ENCODE measurements around the gene MARCHF9. TPM values are rescaled to one million over a fixed set of nuclear protein-coding genes. Genes with fewer than 3 reads are reported as not detected.

Gene MARCHF9
- polyA plus RNA-seq, 1 of the 3 experiments (the other 2 are of a cell fraction): 24.2 TPM

DNA sequence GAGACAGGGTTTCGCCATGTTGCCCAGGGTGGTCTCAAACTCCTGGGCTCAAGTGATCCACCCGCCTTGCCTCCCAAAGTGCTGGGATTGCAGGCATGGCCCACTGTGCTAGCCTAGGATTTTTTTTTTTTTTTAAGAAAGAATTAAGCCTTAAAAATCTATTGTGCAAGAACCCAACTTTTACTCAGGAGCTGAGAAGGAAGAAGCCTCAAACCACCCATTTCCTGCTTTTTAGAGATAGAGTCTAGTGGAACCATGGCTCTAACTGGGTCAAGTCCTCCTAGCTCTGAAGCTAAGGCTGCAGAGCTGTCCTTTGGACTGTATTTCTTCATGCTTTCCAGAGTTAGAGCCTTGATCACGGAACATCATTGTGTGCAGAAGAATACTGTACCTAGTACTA lies 26.3 kb downstream of the MARCHF9 start:
- Histone ChIP-seq H3K27me3 (ENCODE audit: insufficient read depth) (no peaks in the 10 kb centered on the region), H3F3A (replicated peaks; ENCODE audit: insufficient read depth) (peaks cover 18% of the 10 kb centered on the region), H3K9me3 (no peaks in the 10 kb centered on the region), H2AFZ (ENCODE audit: low read depth) (no peak overlapping the region), H3K9me2 (no peaks in the 10 kb centered on the region), H4K20me1 (ENCODE audit: insufficient read depth) (no peaks in the 10 kb centered on the region), H3K9ac (no peak overlapping the region), H3K4me2 (no peak overlapping the region), H3K4me1 (ENCODE audit: control insufficient read depth in 1 of 2, insufficient read depth in 2 of 2, low read depth in 1 of 2, low read length in 1 of 2) (peaks cover 0 to 5% of the 10 kb centered on the region in 2 experiments; a peak in 1 of 4 replicates), H3K4me3 (ENCODE audit: low read depth in 2 of 2, low read length in 1 of 2) (no peak overlapping the region), H3K79me2 (ENCODE audit: insufficient read depth) (peaks cover 28% of the 10 kb centered on the region), H3K27ac (ENCODE audit: low read depth in 2 of 2, low read length in 1 of 2) (no peak overlapping the region), H3K36me3 (replicated peaks in 1 of 2; ENCODE audit: control insufficient read depth in 1 of 2, insufficient read depth in 2 of 2, low read length in 1 of 2) (peaks cover 12 to 21% of the 10 kb centered on the region in 2 experiments)
- 89% methylated on average over 3 of the region's 3 CpGs for WGBS (ENCODE audit: low lambda C conversion rate)
- no peak for DNase-seq
- POLR2A ChIA-PET: interaction anchor here (1.2 kb wide), 1 partner anchor 9 kb away, joined by 4 read pairs; the partner anchor contains the start of genes EEF1AKMT3 and METTL1
- TF ChIP-seq, protein P1, sequence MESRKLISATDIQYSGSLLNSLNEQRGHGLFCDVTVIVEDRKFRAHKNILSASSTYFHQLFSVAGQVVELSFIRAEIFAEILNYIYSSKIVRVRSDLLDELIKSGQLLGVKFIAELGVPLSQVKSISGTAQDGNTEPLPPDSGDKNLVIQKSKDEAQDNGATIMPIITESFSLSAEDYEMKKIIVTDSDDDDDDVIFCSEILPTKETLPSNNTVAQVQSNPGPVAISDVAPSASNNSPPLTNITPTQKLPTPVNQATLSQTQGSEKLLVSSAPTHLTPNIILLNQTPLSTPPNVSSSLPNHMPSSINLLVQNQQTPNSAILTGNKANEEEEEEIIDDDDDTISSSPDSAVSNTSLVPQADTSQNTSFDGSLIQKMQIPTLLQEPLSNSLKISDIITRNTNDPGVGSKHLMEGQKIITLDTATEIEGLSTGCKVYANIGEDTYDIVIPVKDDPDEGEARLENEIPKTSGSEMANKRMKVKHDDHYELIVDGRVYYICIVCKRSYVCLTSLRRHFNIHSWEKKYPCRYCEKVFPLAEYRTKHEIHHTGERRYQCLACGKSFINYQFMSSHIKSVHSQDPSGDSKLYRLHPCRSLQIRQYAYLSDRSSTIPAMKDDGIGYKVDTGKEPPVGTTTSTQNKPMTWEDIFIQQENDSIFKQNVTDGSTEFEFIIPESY (IDR thresholded peaks at IDR 0.05; ENCODE audit: borderline replicate concordance, low read depth): no peak
- TF ChIP-seq TAF1 (IDR thresholded peaks at IDR 0.05; ENCODE audit: borderline replicate concordance, low read depth, low read length): no peak
- TF ChIP-seq, protein P2, sequence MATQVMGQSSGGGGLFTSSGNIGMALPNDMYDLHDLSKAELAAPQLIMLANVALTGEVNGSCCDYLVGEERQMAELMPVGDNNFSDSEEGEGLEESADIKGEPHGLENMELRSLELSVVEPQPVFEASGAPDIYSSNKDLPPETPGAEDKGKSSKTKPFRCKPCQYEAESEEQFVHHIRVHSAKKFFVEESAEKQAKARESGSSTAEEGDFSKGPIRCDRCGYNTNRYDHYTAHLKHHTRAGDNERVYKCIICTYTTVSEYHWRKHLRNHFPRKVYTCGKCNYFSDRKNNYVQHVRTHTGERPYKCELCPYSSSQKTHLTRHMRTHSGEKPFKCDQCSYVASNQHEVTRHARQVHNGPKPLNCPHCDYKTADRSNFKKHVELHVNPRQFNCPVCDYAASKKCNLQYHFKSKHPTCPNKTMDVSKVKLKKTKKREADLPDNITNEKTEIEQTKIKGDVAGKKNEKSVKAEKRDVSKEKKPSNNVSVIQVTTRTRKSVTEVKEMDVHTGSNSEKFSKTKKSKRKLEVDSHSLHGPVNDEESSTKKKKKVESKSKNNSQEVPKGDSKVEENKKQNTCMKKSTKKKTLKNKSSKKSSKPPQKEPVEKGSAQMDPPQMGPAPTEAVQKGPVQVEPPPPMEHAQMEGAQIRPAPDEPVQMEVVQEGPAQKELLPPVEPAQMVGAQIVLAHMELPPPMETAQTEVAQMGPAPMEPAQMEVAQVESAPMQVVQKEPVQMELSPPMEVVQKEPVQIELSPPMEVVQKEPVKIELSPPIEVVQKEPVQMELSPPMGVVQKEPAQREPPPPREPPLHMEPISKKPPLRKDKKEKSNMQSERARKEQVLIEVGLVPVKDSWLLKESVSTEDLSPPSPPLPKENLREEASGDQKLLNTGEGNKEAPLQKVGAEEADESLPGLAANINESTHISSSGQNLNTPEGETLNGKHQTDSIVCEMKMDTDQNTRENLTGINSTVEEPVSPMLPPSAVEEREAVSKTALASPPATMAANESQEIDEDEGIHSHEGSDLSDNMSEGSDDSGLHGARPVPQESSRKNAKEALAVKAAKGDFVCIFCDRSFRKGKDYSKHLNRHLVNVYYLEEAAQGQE (IDR thresholded peaks at IDR 0.05; ENCODE audit: low read depth, low read length): no peak
- TF ChIP-seq, protein P3, sequence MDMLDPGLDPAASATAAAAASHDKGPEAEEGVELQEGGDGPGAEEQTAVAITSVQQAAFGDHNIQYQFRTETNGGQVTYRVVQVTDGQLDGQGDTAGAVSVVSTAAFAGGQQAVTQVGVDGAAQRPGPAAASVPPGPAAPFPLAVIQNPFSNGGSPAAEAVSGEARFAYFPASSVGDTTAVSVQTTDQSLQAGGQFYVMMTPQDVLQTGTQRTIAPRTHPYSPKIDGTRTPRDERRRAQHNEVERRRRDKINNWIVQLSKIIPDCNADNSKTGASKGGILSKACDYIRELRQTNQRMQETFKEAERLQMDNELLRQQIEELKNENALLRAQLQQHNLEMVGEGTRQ (IDR thresholded peaks at IDR 0.05; ENCODE audit: borderline replicate concordance, low read depth, low read length): no peak
- TF ChIP-seq EP300 (IDR thresholded peaks at IDR 0.05; ENCODE audit: borderline replicate concordance in 1 of 2, low read depth in 1 of 2, low read length in 1 of 2): no peak
- TF ChIP-seq YY1 (IDR thresholded peaks at IDR 0.05; ENCODE audit: low read depth): no peak
- no peak for TF ChIP-seq SIN3A (IDR thresholded peaks at IDR 0.05; ENCODE audit: borderline replicate concordance, low read depth, low read length)
- no peak for TF ChIP-seq CHD2 (IDR thresholded peaks at IDR 0.05; ENCODE audit: low read length, partially characterized antibody)
- TF ChIP-seq RCOR1 (IDR thresholded peaks at IDR 0.05; ENCODE audit: low read length): no peak
- no peak for TF ChIP-seq EZH2phosphoT487 (IDR thresholded peaks at IDR 0.05; ENCODE audit: borderline replicate concordance, low read depth)
- no peak for TF ChIP-seq RXRA (IDR thresholded peaks at IDR 0.05; ENCODE audit: borderline replicate concordance, low read depth)
- no peak for TF ChIP-seq TCF12 (IDR thresholded peaks at IDR 0.05)
- no peak for TF ChIP-seq RFX5 (IDR thresholded peaks at IDR 0.05; ENCODE audit: low read length)
- TF ChIP-seq JUND (IDR thresholded peaks at IDR 0.05): no peak
- no peak for TF ChIP-seq SMC3 (IDR thresholded peaks at IDR 0.05; ENCODE audit: low read depth, low read length)
- TF ChIP-seq, protein P4, sequence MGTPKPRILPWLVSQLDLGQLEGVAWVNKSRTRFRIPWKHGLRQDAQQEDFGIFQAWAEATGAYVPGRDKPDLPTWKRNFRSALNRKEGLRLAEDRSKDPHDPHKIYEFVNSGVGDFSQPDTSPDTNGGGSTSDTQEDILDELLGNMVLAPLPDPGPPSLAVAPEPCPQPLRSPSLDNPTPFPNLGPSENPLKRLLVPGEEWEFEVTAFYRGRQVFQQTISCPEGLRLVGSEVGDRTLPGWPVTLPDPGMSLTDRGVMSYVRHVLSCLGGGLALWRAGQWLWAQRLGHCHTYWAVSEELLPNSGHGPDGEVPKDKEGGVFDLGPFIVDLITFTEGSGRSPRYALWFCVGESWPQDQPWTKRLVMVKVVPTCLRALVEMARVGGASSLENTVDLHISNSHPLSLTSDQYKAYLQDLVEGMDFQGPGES (IDR thresholded peaks at IDR 0.05; ENCODE audit: low read depth, low read length): no peak
- TF ChIP-seq NRF1 (IDR thresholded peaks at IDR 0.05; ENCODE audit: low read depth, low read length): no peak
- no peak for TF ChIP-seq FOXM1 (IDR thresholded peaks at IDR 0.05; ENCODE audit: low read depth)
- TF ChIP-seq MXI1 (IDR thresholded peaks at IDR 0.05; ENCODE audit: low read depth, low read length): no peak
- CTCF ChIA-PET: interaction anchor here (0.9 to 1.3 kb wide), 4 partner anchors 9 to 34 kb away, joined by 3 to 5 read pairs (median 4); partner anchors contain the start of genes EEF1AKMT3 and METTL1

Data from SK-N-SH (cell line).